ENCODE data around the gene RAB40C.

- TF ChIP-seq POLR2A (IDR thresholded peaks at IDR 0.05; ENCODE audit: low read depth, low read length): no peak
- TF ChIP-seq POLR2AphosphoS5 (IDR thresholded peaks at IDR 0.05; ENCODE audit: low read depth, low read length): no peak
Measured at GRCh38 chr16:669666-670065, 79.8 kb downstream of the RAB40C start.
